MM.1S (cell line): ENCODE measurements around the gene OLFML2A.
"Not testable (repeated sequence)": the region's sequence is repeated elsewhere in the genome, so short reads cannot be mapped to it uniquely, and the experiment has no call there.

Source experiments
- DNase-seq: peaks from one replicate; pipeline ENCODE4 v3.0.0-alpha.2; 2015
- H2AFZ ChIP-seq: fragments of 300-600 bp; sonication (generic); 2 replicates; pipeline ENCODE4 v1.6.0; 2016; ENCODE audit warnings: antibody characterized with exemption, low read length
- H3F3A ChIP-seq: fragments of 300-600 bp; sonication (generic); 2 replicates; pipeline ENCODE4 v1.6.1; 2016; ENCODE audit warnings: mild to moderate bottlenecking, antibody characterized with exemption, low read length, moderate library complexity, mixed read lengths; ENCODE audit not compliant: insufficient read depth
- H3K27ac ChIP-seq: fragments of 300-600 bp; sonication (generic); 2 replicates; pipeline ENCODE4 v1.5.1; 2016; ENCODE audit warnings: mild to moderate bottlenecking, low read length
- H3K27me3 ChIP-seq: fragments of 300-600 bp; sonication (generic); replicated peaks from 2 replicates; pipeline ENCODE4 v1.6.0; 2016; ENCODE audit warnings: low read length; ENCODE audit not compliant: insufficient read depth
- H3K36me3 ChIP-seq: fragments of 300-600 bp; sonication (generic); replicated peaks from 2 replicates; pipeline ENCODE4 v1.6.1; 2016; ENCODE audit warnings: mild to moderate bottlenecking, low read length, mixed read lengths; ENCODE audit not compliant: insufficient read depth
- H3K4me1 ChIP-seq: fragments of 300-600 bp; sonication (generic); 2 replicates; pipeline ENCODE4 v1.6.1; 2016; ENCODE audit warnings: low read length, mixed read lengths
- H3K4me2 ChIP-seq: fragments of 300-600 bp; sonication (generic); 2 replicates; pipeline ENCODE4 v1.6.0; 2016; ENCODE audit warnings: low read depth, low read length
- H3K4me3 ChIP-seq: fragments of 300-600 bp; sonication (generic); 2 replicates; pipeline ENCODE4 v1.5.1; 2016; ENCODE audit warnings: low read length, mixed read lengths
- H3K79me2 ChIP-seq: fragments of 300-600 bp; sonication (generic); 2 replicates; pipeline ENCODE4 v1.6.1; 2016; ENCODE audit warnings: mixed run types, low read length, mixed read lengths
- H3K9ac ChIP-seq: fragments of 300-600 bp; sonication (generic); 2 replicates; pipeline ENCODE4 v1.6.1; 2016; ENCODE audit warnings: low read length, mixed read lengths
- H3K9me2 ChIP-seq: fragments of 300-600 bp; sonication (generic); replicated peaks from 2 replicates; pipeline ENCODE4 v1.6.1; 2016; ENCODE audit warnings: mild to moderate bottlenecking, low read length, mixed read lengths; ENCODE audit not compliant: insufficient read depth
- H3K9me3 ChIP-seq: fragments of 300-600 bp; sonication (generic); replicated peaks from 2 replicates; pipeline ENCODE4 v1.6.1; 2016; ENCODE audit warnings: mild to moderate bottlenecking, low read length, mixed read lengths; ENCODE audit not compliant: insufficient read depth
- H4K20me1 ChIP-seq: fragments of 300-600 bp; sonication (generic); 2 replicates; pipeline ENCODE4 v1.6.1; 2016; ENCODE audit warnings: mild to moderate bottlenecking, low read length, moderate library complexity, mixed read lengths; ENCODE audit not compliant: insufficient read depth
- CTCF ChIP-seq: fragments of 300-600 bp; sonication (generic); IDR thresholded peaks from 2 replicates; pipeline ENCODE4 v1.5.1; 2016; ENCODE audit warnings: antibody characterized with exemption, low read length, mixed read lengths
- EZH2 ChIP-seq: fragments of 300-600 bp; sonication (generic); optimal IDR thresholded peaks from 2 replicates; pipeline ENCODE3; 2017; ENCODE audit warnings: low read depth, mild to moderate bottlenecking, antibody characterized with exemption, low read length, mixed read lengths
- EZH2phosphoT487 ChIP-seq: fragments of 300-600 bp; sonication (generic); IDR thresholded peaks from 2 replicates; pipeline ENCODE4 v1.6.1; 2018; ENCODE audit warnings: antibody characterized with exemption, low read length

The OLFML2A gene

DNA sequence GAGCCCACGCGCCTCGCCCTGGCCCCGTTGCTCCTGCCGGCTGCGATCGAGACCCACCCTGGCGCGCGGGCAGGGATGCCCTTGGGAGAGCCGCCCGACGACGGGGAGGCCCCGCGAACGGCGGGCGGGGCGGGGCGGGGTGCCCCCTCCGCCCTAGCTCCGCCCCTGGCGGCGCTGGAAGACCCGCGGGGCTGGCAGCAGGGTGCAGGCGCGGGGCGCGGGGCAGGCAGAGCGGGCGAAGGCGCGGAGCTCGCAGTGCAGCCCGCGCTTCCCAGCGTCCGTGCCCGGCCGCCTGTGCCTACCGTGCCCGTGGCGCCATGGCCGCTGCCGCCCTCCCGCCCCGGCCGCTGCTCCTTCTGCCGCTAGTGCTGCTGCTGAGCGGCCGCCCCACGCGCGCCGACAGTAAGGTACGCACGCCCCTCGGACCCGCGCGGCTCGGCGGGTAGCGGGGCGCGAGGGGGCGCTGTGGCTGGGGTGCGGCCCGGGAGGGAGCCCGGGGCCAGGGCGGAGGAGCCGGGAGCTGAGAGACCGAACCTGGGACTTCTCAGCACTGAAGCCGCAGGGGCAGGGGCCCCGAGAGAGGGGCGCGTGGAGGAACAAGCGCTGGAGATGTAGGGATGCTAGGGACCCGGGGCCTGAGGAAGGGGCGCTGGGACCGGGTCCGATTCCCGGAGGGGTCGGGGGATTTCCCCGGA is at the start of gene OLFML2A:
TSS of gene OLFML2A (plus strand) at position 180 of the 695 bp plus-strand sequence. CDS start at position 318, 138 bp downstream.
- no peaks in the 10 kb centered on the region for H4K20me1 ChIP-seq
- peak within 1 kb of the TSS; percentile 43; the same call in 1 of the 2 replicates for H3K4me3 ChIP-seq
- no peaks in the 10 kb centered on the region for H3F3A ChIP-seq
- no peak for TF ChIP-seq EZH2
- TF ChIP-seq CTCF: peak; percentile 24
- peak within 1 kb of the TSS; percentile 55; the same call in 1 of the 2 replicates for H3K4me2 ChIP-seq
- DNase-seq: no peak
- no peak within 1 kb of the TSS for H3K9ac ChIP-seq
- peaks cover 15% of the 10 kb centered on the region for H3K27me3 ChIP-seq
- peaks cover 8% of the 10 kb centered on the region; the same call in 1 of the 2 replicates for H3K4me1 ChIP-seq
- no peak within 1 kb of the TSS for H3K27ac ChIP-seq
- H3K79me2 ChIP-seq: no peaks in the 10 kb centered on the region
- no peaks in the 10 kb centered on the region for H3K36me3 ChIP-seq
- H2AFZ ChIP-seq: no peak within 1 kb of the TSS
- H3K9me3 ChIP-seq: no peaks in the 10 kb centered on the region
- no peaks in the 10 kb centered on the region for H3K9me2 ChIP-seq

DNA sequence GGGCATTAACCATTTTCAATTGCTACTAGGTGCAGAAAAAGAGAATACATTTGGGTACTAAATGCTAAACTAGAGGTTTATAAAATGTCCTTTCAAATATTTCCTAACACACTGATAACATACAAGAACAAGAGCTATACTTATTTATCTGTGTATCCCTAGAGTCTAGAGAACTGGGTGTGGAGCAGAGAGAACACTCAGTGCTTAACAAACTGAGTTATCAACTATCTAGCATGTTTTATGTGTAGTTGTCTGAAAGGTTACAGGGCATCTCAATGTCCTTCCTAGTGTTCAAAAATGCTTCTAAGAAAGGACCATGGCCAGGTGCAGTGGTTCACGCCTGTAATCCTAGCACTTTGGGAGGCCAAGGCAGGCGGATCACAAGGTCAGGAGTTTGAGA is 46.2 kb upstream of the OLFML2A start:
- Histone ChIP-seq H3K9me2 (no peaks in the 10 kb centered on the region), H2AFZ (no peak overlapping the region), H3K27me3 (no peaks in the 10 kb centered on the region), H4K20me1 (no peaks in the 10 kb centered on the region), H3K4me2 (no peak overlapping the region), H3K79me2 (no peaks in the 10 kb centered on the region), H3K36me3 (no peaks in the 10 kb centered on the region), H3K9ac (no peak overlapping the region), H3K27ac (no peak overlapping the region), H3K4me3 (no peak overlapping the region), H3K4me1 (peaks cover 27% of the 10 kb centered on the region), H3K9me3 (no peaks in the 10 kb centered on the region), H3F3A (peaks cover 20% of the 10 kb centered on the region)
- no peak for DNase-seq
- TF ChIP-seq CTCF (no peak), EZH2phosphoT487 (no peak), EZH2 (no peak)

DNA sequence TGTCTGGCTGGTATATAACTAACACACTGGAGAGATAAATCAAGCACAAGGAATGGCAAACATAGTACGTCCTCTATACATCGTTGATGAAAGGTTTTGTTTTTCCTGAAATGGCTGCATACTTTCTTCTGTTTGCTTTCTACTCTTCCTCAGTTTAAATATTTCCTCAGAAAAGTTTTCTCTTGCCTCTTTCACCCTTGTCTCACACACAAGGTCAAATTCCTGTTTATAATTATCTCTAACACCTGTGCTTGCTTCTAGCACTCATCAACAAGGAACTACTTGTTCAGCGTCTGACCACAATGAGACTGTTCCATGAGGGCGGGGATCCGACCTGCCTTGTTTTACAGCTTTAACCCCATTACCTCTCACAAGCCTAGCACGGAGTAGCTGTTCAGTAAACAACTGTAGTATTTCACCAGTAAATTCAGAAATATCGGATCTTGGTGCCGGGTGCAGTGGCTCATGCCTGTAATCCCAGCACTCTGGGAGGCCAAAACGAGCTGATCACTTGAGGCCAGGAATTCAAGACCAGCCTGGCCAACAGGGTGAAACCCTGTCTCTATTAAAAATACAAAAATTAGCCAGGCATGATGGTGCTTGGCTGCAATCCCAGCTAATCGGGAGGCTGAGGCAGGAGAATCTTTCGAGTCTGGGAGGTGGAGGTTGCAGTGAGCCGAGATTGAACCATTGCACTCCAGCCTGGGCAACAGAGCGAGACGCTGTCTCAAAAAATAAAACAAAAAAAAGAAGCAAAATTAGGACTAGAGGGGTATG is 42.8 kb upstream of the OLFML2A start:
- H2AFZ ChIP-seq: peak overlapping the region; percentile 13

GRCh38 chr9:124734741-124735083 is 42.2 kb upstream of the OLFML2A start:
- H3K4me3 ChIP-seq, H3K36me3 ChIP-seq, DNase-seq, H3K27ac ChIP-seq, H3K9ac ChIP-seq, H2AFZ ChIP-seq, H3K79me2 ChIP-seq, H4K20me1 ChIP-seq, H3K27me3 ChIP-seq, H3K9me2 ChIP-seq, H3K9me3 ChIP-seq: not testable (repeated sequence)
- peaks cover 42% of the 10 kb centered on the region for H3K4me1 ChIP-seq
- H3K4me2 ChIP-seq: peak overlapping the region; percentile 66; the same call in 1 of the 2 replicates
- H3F3A ChIP-seq: peaks cover 20% of the 10 kb centered on the region

More for the DNA sequence above, 42.8 kb upstream of the OLFML2A start:
- peak; percentile 87 for DNase-seq
- H3K9me3 ChIP-seq: no peaks in the 10 kb centered on the region
- no peak for TF ChIP-seq EZH2
- TF ChIP-seq EZH2phosphoT487: no peak
- TF ChIP-seq CTCF: no peak
- H3K79me2 ChIP-seq: no peaks in the 10 kb centered on the region
- peaks cover 42% of the 10 kb centered on the region for H3K4me1 ChIP-seq
- peak overlapping the region; percentile 66 for H3K4me2 ChIP-seq
- H3F3A ChIP-seq: peaks cover 20% of the 10 kb centered on the region
- no peaks in the 10 kb centered on the region for H3K36me3 ChIP-seq
- no peaks in the 10 kb centered on the region for H3K9me2 ChIP-seq
- H4K20me1 ChIP-seq: no peaks in the 10 kb centered on the region
- H3K9ac ChIP-seq: peak overlapping the region; percentile 11; the same call in 1 of the 2 replicates
- H3K27me3 ChIP-seq: no peaks in the 10 kb centered on the region
- peak overlapping the region; percentile 33 for H3K4me3 ChIP-seq
- H3K27ac ChIP-seq: peak overlapping the region; percentile 57; the same call in 1 of the 2 replicates
